Hematopoietic multipotent progenitor cell treated with erythropoietin and hydrocortisone succinate and interleukin-3 and kit ligand, for 17 days (in vitro differentiated cells): ENCODE data around the gene SMARCAD1.
"Not testable (repeated sequence)": the region's sequence is repeated elsewhere in the genome, so short reads cannot be mapped to it uniquely, and the experiment has no call there.

Experiments
- DNase-seq: peaks from one replicate; pipeline ENCODE4 v3.0.0-alpha.2; 2015; ENCODE audit warnings: low spot score

The SMARCAD1 gene

DNA sequence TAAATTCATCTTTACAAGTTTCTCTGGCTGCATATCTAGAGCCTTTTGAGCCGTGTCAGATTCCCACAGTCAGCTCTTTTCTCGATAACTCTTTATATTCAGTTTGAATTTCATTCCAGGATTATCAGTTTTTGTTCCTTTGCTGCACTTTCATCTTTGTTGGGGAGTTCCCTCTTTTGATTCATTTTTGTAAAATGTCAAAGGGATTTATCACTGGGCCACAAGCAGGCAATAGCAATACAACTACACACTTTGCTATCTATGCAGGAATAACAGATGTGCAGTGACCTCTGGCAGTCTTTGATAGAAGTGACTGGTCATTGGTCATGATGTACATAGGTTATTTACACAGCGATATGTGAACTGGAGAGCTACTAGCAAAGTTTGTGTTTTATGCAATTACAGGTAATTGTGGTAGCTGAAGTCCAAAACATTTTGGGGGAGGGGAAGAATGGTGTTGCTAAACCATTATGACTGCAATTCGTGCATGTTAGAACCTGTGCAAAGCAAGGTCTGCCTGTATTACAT, 91.1 kb downstream of the SMARCAD1 start:
- DNase-seq = no peak

DNA sequence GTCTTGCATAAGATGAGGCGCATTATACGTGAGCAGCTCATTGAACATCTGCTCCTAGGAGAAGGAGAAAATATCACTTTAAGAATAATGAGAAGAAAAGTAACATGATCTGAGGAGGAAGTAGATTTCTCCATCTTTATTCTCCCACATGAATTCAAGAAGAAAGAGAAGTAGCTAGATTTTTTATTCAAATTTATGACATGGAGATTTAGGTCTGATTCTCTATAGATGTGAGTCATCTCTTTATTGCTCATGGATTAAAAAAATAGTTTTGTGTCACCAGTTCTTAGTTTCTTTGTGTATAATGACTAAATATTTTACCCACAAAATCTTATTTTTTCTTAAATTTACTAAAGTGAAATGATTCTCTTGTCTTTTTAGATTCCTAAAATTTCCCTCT, 94.5 kb downstream of the SMARCAD1 start:
- DNase-seq = no peak

DNA sequence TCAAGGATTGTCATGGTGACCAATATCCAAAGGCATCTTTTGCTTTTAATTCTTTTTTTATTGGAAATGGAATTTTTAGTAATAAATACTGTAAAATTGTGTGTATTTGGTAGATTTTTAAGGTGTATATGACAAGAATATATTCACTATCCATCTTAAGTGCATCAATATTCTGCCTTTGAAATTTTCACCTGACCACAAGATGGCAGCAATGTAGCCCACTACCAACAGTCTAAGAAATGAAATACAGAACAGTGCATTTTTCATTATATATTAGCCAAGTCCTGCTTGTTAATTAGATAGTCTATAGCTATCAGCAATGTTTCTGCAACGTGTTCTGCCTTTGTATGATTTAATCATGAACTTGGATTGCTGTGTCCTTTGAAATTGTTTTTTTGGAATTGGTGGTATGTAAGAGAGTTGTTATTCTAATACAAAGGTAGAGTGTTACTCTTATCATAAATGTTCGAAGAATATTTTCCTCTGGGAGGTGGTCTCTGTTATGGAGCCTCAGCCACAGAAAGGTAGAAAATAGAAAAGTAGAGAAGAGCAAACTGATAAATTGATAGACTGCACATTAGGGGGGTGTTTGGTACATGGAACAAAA, 96.8 kb downstream of the SMARCAD1 start:
- no peak for DNase-seq

DNA sequence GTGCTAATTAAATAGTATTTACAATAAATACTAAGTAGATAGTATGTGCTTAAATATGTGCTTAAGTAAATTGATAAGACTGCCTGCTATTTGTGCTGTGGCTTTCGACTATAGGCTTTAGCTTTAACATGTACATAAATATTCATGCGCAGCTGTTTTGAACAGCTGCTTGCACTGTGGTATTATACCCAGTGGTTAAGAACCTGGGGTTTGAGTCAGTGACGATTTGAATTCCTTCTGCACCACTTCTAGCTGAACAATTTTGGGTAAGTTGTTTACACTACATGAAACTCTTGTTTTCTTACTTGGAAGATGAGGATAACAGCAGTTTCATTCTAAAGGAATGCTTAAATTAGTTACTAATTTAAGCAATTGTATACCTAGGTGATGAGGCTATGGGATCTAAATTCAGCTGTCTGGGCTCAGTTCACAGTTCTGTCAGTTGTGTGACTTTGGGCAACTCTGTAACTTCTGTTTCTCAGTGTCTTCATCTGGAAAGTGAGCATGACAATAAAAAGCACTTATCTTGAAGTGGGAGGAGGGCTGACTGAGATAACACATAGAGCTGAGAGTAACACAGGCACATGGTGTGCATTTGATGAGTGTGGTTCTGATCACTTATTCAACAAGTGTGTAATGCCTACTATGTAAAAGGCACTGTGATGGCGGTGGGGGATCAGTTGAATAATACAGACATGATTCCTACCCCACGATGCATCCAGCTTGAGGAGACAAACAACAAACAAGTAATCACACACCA, 98.0 kb downstream of the SMARCAD1 start:
- DNase-seq = no peak

DNA sequence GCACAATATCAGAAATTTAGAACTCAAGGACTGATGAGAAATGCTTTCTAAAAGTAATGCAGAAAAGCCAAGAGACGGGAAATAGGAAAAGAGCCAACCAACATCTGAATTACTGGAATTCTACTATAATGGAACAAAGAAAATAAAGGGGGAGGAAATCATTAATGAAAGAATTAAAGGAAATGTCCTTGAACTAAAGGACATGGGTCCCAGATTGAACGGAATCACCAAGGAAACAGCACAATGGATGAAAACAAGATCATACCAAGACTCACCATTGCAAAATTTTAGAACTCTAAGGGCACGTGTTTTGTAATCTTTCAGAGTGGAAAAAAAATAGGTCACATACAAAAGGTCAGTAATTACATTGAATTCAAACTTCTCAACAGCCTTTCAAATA, 99.0 kb downstream of the SMARCAD1 start:
- no peak for DNase-seq

DNA sequence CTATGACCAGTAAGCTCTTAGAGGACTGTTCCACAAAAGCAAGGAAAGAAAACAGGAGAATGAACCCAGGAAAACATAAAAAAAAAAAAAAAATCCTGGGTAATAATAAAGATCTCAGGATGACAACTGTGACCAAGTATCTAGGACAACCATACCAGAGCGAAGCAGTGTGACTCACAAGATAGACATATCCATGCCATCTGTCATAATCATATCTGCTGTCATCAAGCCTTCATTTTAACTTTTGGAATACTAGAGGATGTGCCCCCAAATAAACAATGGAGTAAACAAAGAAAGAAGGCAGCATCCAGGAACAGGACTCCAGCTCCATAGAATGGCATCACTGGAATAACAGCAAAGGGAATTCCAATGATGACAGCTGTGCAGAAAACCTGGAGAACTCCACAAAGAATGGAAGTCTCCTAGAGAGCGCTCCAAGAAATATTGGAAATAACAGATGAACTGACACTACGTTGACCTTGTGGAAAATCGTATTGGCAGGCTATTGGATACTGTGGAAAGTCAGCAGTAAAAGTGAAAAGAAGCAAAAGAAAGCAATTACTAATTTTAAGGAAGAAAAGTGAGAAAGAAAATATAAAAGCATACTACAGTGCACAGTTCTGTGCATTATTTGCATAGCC, 99.7 kb downstream of the SMARCAD1 start:
- DNase-seq = no peak

DNA sequence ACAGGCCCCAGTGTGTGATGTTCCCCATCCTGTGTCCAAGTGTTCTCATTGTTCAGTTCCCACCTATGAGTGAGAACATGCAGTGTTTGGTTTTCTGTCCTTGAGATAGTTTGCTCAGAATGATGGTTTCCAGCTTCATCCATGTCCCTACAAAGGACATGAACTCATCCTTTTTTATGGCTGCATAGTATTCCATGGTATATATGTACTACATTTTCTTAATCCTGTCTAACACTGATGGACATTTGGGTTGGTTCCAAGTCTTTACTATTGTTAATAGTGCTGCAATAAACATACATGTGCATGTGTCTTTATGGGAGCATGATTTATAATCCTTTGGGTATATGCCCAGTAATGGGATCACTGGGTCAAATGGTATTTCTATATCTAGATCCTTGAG, 112.3 kb downstream of the SMARCAD1 start:
- DNase-seq = not testable (repeated sequence)

DNA sequence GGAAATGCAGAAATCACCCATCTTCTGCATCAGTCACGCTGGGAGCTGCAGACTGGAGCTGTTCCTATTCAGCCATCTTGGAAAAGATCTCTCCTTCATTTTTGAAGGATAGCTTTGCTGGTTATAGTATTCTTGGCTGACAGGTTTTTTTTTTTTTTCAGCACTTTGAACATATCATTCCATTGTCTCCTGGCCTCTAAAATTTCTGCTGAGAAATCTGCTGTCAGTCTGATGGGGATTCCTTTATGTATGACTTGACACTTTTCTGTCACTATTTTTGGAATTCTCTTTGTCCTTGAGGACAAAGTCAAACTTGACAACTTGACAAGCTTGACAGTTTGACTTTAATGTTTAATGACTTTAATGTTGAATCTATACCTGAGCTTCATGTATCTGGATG, 118.2 kb downstream of the SMARCAD1 start:
- no peak for DNase-seq

DNA sequence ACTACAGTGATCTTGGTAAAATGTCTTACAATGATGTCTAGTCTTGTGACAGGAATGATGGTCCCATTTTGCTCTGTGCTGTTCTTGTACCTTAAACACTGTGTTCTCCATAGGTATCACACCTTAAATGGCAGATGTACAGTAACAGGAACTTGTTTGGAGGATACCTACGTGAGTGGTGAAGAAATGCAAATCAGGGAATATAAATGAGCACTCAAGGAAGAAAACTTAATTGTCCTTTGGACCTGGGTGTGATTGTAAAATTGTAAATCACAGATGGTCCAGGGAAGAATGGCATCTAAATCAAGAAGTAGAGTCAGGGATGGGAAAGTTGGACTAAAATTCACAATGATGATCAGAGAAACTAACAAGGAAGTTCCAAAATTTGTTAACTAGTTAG, 122.3 kb downstream of the SMARCAD1 start:
- no peak for DNase-seq

DNA sequence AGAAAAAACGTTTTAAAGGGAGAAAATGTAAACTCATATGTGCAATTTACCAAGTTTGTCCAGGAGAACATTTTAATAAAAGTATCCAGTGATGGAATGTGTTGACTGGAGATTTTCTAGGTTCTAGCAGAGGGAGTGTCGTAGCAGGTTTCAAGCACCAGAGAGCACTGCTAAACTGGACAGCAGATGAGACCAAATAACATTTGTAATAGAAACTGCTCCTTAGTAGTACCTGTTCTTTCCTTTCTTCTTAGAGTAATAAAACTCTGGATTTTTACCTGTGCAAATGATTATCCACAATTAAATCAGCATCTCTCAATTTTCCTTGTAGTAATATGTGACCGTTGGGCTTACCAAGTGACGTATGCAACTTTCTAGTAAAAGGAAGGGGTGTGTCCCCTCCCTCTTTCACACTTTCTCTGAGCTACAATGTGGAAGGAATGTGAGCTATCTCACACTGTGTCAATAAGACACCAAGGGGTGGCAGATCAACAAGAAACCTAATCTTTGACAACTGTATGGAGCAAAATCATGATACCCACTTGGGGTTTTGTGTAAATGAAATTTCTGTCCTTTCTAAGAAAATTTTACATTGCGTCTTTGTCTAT, 125.4 kb downstream of the SMARCAD1 start:
- DNase-seq = no peak

DNA sequence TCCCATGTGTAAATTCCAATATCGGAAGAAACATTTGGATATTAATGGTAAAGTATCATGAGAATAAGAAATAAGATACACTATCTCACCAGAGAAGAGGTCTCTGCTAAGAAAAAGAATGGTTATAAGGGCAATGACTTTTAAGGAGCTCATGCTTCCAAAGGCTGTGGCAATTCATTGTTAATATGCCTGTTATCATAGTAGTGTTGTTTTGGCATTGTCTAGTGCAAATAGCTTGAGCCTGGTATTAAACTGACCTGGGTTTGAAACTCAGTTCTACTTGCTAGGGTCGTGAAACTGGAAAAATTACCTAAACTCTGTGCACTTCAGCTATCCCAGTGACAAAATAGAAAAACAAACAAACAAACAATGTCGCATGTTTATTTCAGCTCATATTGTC, 126.2 kb downstream of the SMARCAD1 start:
- no peak for DNase-seq

DNA sequence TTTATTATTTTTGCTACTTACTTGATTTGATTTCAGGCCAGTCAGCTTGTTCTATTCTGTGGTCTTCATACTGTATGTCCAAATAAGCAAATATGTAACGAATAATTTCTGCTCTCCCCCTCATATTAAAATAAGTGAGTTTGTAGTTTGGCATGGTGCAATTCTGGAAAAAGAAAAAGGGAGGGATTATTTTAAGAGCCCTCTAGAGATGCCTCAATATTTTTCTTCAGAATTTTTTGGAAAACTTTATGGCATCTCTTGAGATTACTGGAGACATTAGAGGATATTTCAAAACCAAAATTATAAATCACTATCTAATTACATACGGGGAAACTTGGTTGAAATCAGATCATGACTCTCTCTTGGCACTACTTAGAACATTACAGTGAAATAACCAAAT, 126.8 kb downstream of the SMARCAD1 start:
- no peak for DNase-seq

DNA sequence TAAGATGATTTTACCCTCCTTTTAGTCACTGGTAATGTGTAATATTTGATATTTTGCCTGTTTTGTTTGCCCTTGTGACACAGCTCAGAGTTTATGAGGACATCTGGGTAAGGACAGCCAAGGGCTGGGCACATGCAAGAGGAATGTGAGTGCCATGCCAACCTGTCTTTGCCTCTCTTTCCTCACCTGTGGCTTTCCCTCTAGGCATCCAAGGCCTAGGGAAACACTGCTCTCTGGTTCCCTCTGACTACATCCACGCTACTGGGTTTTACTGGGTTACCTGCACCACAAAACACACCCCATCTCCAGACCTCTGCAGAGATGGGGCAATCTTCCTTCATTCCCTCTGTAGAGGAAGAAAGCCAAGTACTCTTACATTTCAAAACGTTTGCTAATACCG, 127.3 kb downstream of the SMARCAD1 start:
- no peak for DNase-seq

DNA sequence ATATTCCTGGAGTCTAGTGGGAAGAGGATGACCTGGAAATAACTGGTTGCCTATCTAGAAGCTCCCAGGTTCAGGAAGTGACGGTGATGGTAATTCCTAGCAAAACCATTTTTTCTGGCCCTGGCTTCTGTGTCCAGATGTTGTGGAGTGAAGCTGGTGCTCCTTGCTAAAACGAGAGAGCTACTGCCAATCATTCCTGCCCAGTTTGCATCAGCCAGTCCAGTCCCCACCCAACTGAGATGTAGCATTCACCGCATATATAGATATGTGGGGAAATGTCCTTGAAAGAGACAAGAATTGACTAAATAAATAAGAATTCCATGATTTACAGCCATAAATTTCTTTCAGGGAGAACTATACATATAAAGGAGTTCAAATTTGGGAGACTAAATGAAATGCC, 128.6 kb downstream of the SMARCAD1 start:
- DNase-seq = no peak

DNA sequence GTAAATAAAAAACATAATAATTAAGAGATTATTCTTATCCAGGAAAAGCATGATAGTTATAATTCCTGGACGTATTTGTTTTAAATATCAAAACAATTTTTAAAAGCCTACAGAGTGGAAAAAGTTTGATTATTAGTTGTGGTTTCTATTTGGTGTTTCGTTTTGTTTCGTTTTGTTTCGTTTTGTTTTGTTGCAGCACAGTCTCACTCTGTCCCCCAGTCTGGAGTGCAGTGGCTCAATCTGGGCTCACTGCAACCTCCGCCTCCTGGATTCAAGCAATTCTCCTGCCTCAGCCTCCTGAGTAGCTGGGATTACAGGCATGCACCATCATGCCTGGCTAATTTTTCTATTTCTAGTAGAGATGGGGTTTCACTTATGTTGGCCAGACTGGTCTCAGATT, 129.1 kb downstream of the SMARCAD1 start:
- DNase-seq = not testable (repeated sequence)

DNA sequence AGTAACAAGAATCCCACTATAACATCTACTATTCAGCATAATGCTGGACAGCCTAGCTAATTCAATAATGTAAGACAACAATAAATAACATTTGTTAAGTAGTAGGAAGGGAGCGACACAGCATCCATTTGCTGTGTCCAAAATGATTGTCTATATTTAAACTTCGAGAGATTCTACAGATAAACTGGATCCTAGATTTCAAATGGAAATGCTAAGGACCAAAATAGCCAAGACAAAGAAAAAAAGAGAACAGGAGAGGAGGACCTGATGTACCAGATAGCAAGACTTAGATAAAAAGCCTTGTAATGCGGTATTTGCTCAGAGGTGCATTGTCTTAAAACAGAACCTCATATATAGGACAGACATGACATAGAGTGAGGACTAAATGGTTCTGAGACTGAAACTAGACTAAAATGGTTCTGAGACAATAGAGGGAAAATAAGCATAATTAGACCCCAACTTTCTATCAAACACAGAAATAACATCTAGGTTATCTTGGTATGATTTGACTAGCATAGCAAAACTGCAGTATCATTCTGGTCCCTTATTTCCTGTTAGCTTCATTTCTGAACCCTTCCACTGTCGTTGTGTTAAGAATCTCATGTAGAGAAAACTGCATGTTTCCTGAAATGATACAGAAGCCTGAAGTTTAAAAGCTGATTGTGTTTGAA, 131.2 kb downstream of the SMARCAD1 start:
- no peak for DNase-seq

DNA sequence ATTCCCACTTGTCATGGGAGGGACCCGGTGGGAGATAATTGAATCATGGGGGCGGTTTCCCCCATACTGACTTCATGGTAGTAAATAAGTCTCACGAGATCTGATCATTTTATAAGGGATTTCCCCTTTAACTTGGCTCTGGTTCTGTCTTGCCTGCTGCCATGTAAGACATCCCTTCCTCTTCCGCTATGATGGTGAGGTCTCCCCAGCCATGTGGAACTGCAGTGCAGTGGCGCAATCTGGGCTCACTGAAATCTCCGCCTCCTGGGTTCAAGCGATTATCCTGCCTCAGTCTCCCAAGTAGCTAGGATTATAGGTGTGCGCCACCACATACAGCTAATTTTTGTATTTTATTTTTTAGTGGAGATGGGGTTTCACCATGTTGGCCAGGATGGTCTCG, 132.1 kb downstream of the SMARCAD1 start:
- DNase-seq = no peak
